GM19240 (cell line): ENCODE measurements around the gene CSTB.

Experiments used
- DNase-seq: peaks from one replicate; pipeline ENCODE4 v3.0.0; 2011; ENCODE audit warnings: low spot score; ENCODE audit not compliant: insufficient read length

The CSTB gene

GRCh38 chr21:43767984-43768867 is 7.9 kb downstream of the CSTB start:
- no peak for DNase-seq

GRCh38 chr21:43767498-43767983 is 8.6 kb downstream of the CSTB start:
- DNase-seq = no peak

GRCh38 chr21:43766734-43767497 is 9.2 kb downstream of the CSTB start:
- no peak for DNase-seq

- no peak for DNase-seq
These were observed 11.3 kb downstream of the CSTB start for GRCh38 chr21:43764576-43765495.

- DNase-seq = no peak
These were observed 12.1 kb downstream of the CSTB start for GRCh38 chr21:43763901-43764523.

GRCh38 chr21:43762303-43763128 is 13.6 kb downstream of the CSTB start:
- DNase-seq = no peak

- no peak for DNase-seq
These were observed 14.2 kb downstream of the CSTB start for GRCh38 chr21:43761886-43762285.

GRCh38 chr21:43760391-43760958 is 15.6 kb downstream of the CSTB start:
- DNase-seq = no peak

GRCh38 chr21:43759651-43760050 is 16.5 kb downstream of the CSTB start:
- no peak for DNase-seq

GRCh38 chr21:43758811-43759210 is 17.3 kb downstream of the CSTB start:
- DNase-seq = no peak

- no peak for DNase-seq
These were observed 17.9 kb downstream of the CSTB start for GRCh38 chr21:43758111-43758641.

- DNase-seq = no peak
These were observed 18.5 kb downstream of the CSTB start for GRCh38 chr21:43757601-43758000.

- no peak for DNase-seq
These were observed 20.1 kb downstream of the CSTB start for GRCh38 chr21:43755820-43756594.

- no peak for DNase-seq
These were observed 20.9 kb downstream of the CSTB start for GRCh38 chr21:43754948-43755781.

GRCh38 chr21:43753439-43753799 is 22.7 kb downstream of the CSTB start:
- no peak for DNase-seq

GRCh38 chr21:43752758-43753438 is 23.2 kb downstream of the CSTB start:
- DNase-seq = no peak

- DNase-seq = no peak
These were observed 24.0 kb downstream of the CSTB start for GRCh38 chr21:43751955-43752591.
